ENCODE data around the gene PLPP6.
"Not testable (repeated sequence)": the region's sequence is repeated elsewhere in the genome, so short reads cannot be mapped to it uniquely, and the experiment has no call there.

GRCh38 chr9:4660665-4661064 is 1.4 kb upstream of the PLPP6 start:
- not testable (repeated sequence) for TF ChIP-seq EZH2 (conservative IDR thresholded peaks at IDR 0.05; ENCODE audit: low read depth, low read length); POLR2A (IDR thresholded peaks at IDR 0.05; ENCODE audit: insufficient read depth in 1 of 2, low read depth in 2 of 2, low read length in 2 of 2); AGO2 (optimal IDR thresholded peaks at IDR 0.05; ENCODE audit: low read depth, low read length); GATAD2A (CRISPR knock-in tag; IDR thresholded peaks at IDR 0.05); IRF2 (CRISPR knock-in tag; IDR thresholded peaks at IDR 0.05); CTCF (CRISPR knock-in tag; IDR thresholded peaks at IDR 0.05); ZNF570 (CRISPR knock-in tag; IDR thresholded peaks at IDR 0.05; ENCODE audit: borderline replicate concordance); MAX (IDR thresholded peaks at IDR 0.05)
- TF ChIP-seq, protein P1, sequence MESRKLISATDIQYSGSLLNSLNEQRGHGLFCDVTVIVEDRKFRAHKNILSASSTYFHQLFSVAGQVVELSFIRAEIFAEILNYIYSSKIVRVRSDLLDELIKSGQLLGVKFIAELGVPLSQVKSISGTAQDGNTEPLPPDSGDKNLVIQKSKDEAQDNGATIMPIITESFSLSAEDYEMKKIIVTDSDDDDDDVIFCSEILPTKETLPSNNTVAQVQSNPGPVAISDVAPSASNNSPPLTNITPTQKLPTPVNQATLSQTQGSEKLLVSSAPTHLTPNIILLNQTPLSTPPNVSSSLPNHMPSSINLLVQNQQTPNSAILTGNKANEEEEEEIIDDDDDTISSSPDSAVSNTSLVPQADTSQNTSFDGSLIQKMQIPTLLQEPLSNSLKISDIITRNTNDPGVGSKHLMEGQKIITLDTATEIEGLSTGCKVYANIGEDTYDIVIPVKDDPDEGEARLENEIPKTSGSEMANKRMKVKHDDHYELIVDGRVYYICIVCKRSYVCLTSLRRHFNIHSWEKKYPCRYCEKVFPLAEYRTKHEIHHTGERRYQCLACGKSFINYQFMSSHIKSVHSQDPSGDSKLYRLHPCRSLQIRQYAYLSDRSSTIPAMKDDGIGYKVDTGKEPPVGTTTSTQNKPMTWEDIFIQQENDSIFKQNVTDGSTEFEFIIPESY (CRISPR knock-in tag; IDR thresholded peaks at IDR 0.05), result not testable (repeated sequence)
- TF ChIP-seq, protein P2, sequence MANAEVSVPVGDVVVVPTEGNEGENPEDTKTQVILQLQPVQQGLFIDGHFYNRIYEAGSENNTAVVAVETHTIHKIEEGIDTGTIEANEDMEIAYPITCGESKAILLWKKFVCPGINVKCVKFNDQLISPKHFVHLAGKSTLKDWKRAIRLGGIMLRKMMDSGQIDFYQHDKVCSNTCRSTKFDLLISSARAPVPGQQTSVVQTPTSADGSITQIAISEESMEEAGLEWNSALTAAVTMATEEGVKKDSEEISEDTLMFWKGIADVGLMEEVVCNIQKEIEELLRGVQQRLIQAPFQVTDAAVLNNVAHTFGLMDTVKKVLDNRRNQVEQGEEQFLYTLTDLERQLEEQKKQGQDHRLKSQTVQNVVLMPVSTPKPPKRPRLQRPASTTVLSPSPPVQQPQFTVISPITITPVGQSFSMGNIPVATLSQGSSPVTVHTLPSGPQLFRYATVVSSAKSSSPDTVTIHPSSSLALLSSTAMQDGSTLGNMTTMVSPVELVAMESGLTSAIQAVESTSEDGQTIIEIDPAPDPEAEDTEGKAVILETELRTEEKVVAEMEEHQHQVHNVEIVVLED (CRISPR knock-in tag; IDR thresholded peaks at IDR 0.05; ENCODE audit: borderline replicate concordance), result not testable (repeated sequence)

Data from HepG2 (cell line).